Measurements from ENCODE around the gene DACH1.

DACH1 gene

GRCh38 chr13:71801781-71802180 is 65.2 kb downstream of the DACH1 start:
- no peak for DNase-seq (ENCODE audit: low read depth)
- TF ChIP-seq CTCF (IDR thresholded peaks at IDR 0.05; ENCODE audit: low read length, missing control alignments): no peak
- no peak overlapping the region for H3K4me3 ChIP-seq (replicated peaks; ENCODE audit: low read depth, low read length)

- TF ChIP-seq CTCF (IDR thresholded peaks at IDR 0.05; ENCODE audit: low read length, missing control alignments): no peak
- DNase-seq (ENCODE audit: low read depth): no peak
- no peak overlapping the region for H3K4me3 ChIP-seq (replicated peaks; ENCODE audit: low read depth, low read length)
These were observed 65.7 kb downstream of the DACH1 start for GRCh38 chr13:71801165-71801760.

- no peak for DNase-seq (ENCODE audit: low read depth)
- no peak for TF ChIP-seq CTCF (IDR thresholded peaks at IDR 0.05; ENCODE audit: low read length, missing control alignments)
- no peak overlapping the region for H3K4me3 ChIP-seq (replicated peaks; ENCODE audit: low read depth, low read length)
These were observed 67.7 kb downstream of the DACH1 start for GRCh38 chr13:71799324-71799723.

- no peak overlapping the region for H3K4me3 ChIP-seq (replicated peaks; ENCODE audit: low read depth, low read length)
- no peak for TF ChIP-seq CTCF (IDR thresholded peaks at IDR 0.05; ENCODE audit: low read length, missing control alignments)
- no peak for DNase-seq (ENCODE audit: low read depth)
These were observed 68.3 kb downstream of the DACH1 start for GRCh38 chr13:71798707-71799106.

GRCh38 chr13:71797517-71797916 is 69.5 kb downstream of the DACH1 start:
- H3K4me3 ChIP-seq (replicated peaks; ENCODE audit: low read depth, low read length): no peak overlapping the region
- TF ChIP-seq CTCF (IDR thresholded peaks at IDR 0.05; ENCODE audit: low read length, missing control alignments): no peak
- no peak for DNase-seq (ENCODE audit: low read depth)

- no peak overlapping the region for H3K4me3 ChIP-seq (replicated peaks; ENCODE audit: low read depth, low read length)
- DNase-seq (ENCODE audit: low read depth): peak; percentile 4
- TF ChIP-seq CTCF (IDR thresholded peaks at IDR 0.05; ENCODE audit: low read length, missing control alignments): no peak
These were observed 77.2 kb downstream of the DACH1 start for GRCh38 chr13:71789693-71790329.

- no peak for TF ChIP-seq CTCF (IDR thresholded peaks at IDR 0.05; ENCODE audit: low read length, missing control alignments)
- no peak overlapping the region for H3K4me3 ChIP-seq (replicated peaks; ENCODE audit: low read depth, low read length)
- no peak for DNase-seq (ENCODE audit: low read depth)
These were observed 78.0 kb downstream of the DACH1 start for GRCh38 chr13:71789037-71789436.

All from fibroblast of pulmonary artery (primary cell).